ENCODE data around the gene NDUFAF3.

Gene NDUFAF3

DNA sequence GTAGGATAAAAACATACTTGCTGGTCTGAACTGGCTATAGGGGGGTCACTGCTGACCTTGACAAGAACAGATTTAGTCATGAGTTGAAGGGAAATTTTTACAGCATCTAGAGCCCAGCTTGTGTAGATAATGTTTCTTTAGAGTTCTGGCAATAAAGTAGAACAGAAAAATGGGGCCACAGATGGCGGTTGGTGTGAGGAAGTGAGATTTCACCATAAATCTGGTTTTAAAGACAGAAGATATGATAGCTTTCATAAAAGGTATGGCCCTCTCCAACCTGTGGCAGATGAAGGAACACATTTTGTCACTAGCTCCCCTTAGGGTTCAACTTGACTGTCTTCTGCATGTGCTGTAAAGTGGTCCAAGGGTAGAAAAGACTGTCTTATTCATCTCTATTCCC, 31.6 kb downstream of the NDUFAF3 start:
- DNase-seq (ENCODE audit: extremely low spot score): no peak
- ChIA-PET CTCF (no interaction called here), POLR2A (interaction anchor here (0.7 kb wide), 2 partner anchors 32 to 338 kb away, joined by 5 to 7 read pairs; partner anchors contain the start of gene NDUFAF3)
- TF ChIP-seq CTCF (IDR thresholded peaks at IDR 0.05; ENCODE audit: control extremely low read depth, extremely low read depth, low read depth, missing control alignments): no peak

DNA sequence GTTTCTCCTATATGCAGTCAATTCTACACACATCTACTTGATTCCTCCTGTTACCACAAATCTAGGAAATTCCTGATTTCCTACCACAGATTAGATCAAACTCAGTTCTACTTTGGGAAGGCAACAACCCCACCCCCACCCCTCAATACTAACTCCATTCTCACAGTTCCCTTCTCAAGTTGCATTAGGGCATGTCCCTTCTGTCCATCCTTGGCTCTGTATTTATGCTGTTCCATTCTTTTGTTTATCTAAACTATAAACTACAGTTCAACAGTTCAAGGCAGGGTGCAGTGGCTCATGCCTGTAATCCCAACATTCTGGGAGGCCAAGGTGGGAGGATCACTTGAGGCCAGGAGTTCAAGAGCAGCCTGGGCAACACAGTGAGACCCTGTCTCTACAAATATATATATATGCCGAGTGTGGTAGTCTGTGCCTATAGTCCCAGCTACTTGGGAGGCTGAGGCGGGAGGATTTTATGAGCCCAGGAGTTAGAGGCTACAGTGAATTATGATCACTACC, 32.5 kb downstream of the NDUFAF3 start:
- TF ChIP-seq CTCF (IDR thresholded peaks at IDR 0.05; ENCODE audit: control extremely low read depth, extremely low read depth, low read depth, missing control alignments): no peak
- ChIA-PET CTCF (no interaction called here), POLR2A (no interaction called here)
- no peak for DNase-seq (ENCODE audit: extremely low spot score)

DNA sequence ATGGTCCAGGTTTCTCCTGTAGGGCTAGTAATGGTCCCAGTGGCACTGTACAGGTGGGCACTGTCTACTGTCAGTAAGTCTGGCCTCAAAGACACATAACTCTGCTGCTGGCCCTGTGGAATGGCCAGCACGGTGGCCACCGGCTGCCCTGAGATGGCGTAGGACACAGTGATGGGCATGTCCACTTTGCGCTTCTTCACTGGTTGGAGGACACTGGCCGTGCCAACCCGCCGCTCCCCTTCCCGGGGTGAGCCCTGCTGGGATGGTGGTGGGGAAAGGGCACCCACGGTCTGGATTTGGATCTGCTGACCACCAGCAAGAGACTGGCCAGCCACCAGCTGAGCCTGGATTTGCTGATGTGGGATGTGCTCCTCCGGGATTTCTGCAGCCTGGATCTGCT, 35.3 kb downstream of the NDUFAF3 start:
- ChIA-PET CTCF (no interaction called here), POLR2A (no interaction called here)
- no peak for DNase-seq (ENCODE audit: extremely low spot score)
- TF ChIP-seq CTCF (IDR thresholded peaks at IDR 0.05; ENCODE audit: control extremely low read depth, extremely low read depth, low read depth, missing control alignments): no peak

- POLR2A ChIA-PET: interaction anchor here (0.6 kb wide), 1 partner anchor 36 kb away, joined by 6 read pairs; the partner anchor contains the start of gene NDUFAF3
- no peak for TF ChIP-seq CTCF (IDR thresholded peaks at IDR 0.05; ENCODE audit: control extremely low read depth, extremely low read depth, low read depth, missing control alignments)
- DNase-seq (ENCODE audit: extremely low spot score): no peak
- CTCF ChIA-PET: interaction anchor here (1.5 to 2.1 kb wide), 2 partner anchors 12 to 35 kb away, joined by 4 to 7 read pairs; partner anchors contain the start of gene QRICH1
These were observed 36.1 kb downstream of the NDUFAF3 start for GRCh38 chr3:49058011-49058410.

Measured in GM10248 (cell line).